ENCODE measurements around the gene SLC39A8.
"Not testable (repeated sequence)": the region's sequence is repeated elsewhere in the genome, so short reads cannot be mapped to it uniquely, and the experiment has no call there.

DNA sequence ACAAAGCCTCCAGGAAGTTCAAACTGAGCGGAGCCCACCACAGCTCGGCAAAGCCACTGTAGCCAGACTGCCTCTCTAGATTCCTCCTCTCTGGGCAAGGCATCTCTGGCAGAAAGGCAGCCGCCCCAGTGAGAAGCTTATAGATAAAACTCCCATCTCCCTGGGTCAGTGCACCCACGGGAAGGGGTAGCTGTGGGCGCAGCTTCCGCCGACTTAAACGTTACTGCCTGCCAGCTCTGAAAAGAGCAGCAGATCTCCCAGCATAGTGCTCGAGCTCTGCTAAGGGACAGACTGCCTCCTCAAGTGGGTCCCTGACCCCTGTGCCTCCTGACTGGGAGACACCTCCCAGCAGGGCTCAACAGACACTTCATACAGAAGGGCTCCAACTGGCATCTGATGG, 72.0 kb downstream of the SLC39A8 start:
- not testable (repeated sequence) for TF ChIP-seq ZNF70 (CRISPR knock-in tag; IDR thresholded peaks at IDR 0.05); ZFP3 (CRISPR knock-in tag; IDR thresholded peaks at IDR 0.05); CREB5 (CRISPR knock-in tag; IDR thresholded peaks at IDR 0.05; ENCODE audit: low read depth); POU6F1 (CRISPR knock-in tag; IDR thresholded peaks at IDR 0.05; ENCODE audit: borderline replicate concordance, low read depth); ZNF565 (CRISPR knock-in tag; conservative IDR thresholded peaks at IDR 0.05; ENCODE audit: low read depth); ISL1 (CRISPR knock-in tag; IDR thresholded peaks at IDR 0.05); ARNTL (CRISPR knock-in tag; IDR thresholded peaks at IDR 0.05; ENCODE audit: borderline replicate concordance, low read depth); ESRRG (CRISPR knock-in tag; IDR thresholded peaks at IDR 0.05); ZNF8 (CRISPR knock-in tag; IDR thresholded peaks at IDR 0.05); GLIS3 (CRISPR knock-in tag; IDR thresholded peaks at IDR 0.05); RARB (CRISPR knock-in tag; IDR thresholded peaks at IDR 0.05); PATZ1 (CRISPR knock-in tag; IDR thresholded peaks at IDR 0.05; ENCODE audit: borderline replicate concordance); TCF4 (CRISPR knock-in tag; IDR thresholded peaks at IDR 0.05; ENCODE audit: borderline replicate concordance)
